Chondrocyte (in vitro differentiated cells): ENCODE data around the gene SDC4. TPM values are rescaled to one million over a fixed set of nuclear protein-coding genes. Genes with fewer than 3 reads are reported as not detected.
A peak's percentile ranks its signal among the peaks of the same experiment; 100 is the strongest.

ENCODE experiments used
- DNase-seq: peaks from one replicate; pipeline ENCODE4 v3.0.0; 2021; ENCODE audit warnings: mixed read lengths, low spot score
- H3K27ac Mint-ChIP-seq: one replicate; pipeline ENCODE4 v1.8.0; 2021; ENCODE audit warnings: mild to moderate bottlenecking, moderate library complexity, mixed read lengths; ENCODE audit not compliant: unreplicated experiment
- H3K27me3 Mint-ChIP-seq: 2 replicates; pipeline ENCODE4 v1.8.0; 2021; ENCODE audit warnings: low read depth, mixed read lengths
- H3K36me3 Mint-ChIP-seq: 2 replicates; pipeline ENCODE4 v1.8.0; 2021; ENCODE audit warnings: low read depth, mixed read lengths
- H3K4me1 Mint-ChIP-seq: 2 replicates; pipeline ENCODE4 v1.8.0; 2021; ENCODE audit warnings: low read depth, mild to moderate bottlenecking, mixed read lengths
- H3K4me3 Mint-ChIP-seq: one replicate; pipeline ENCODE4 v1.8.0; 2021; ENCODE audit warnings: mild to moderate bottlenecking, moderate library complexity, mixed read lengths; ENCODE audit not compliant: unreplicated experiment
- H3K9me3 Mint-ChIP-seq: 2 replicates; pipeline ENCODE4 v1.8.0; 2021; ENCODE audit warnings: low read depth, mixed read lengths
- CTCF ChIP-seq: fragments of 200-600 bp; sonication (generic); IDR thresholded peaks from 2 replicates; pipeline ENCODE4 v1.5.0; 2021; ENCODE audit warnings: antibody characterized with exemption, mild to moderate bottlenecking, moderate library complexity
- total RNA-seq: library from RNA; stranded (reverse); gene quantifications from 3 replicates; pipeline ENCODE4 v1.2.1, GENCODE V29; 2021

Gene SDC4
- total RNA-seq, 1 donor from 2014 or later, result 21.2 TPM

GRCh38 chr20:45297786-45298497 is 50.3 kb downstream of the SDC4 start:
- Mint-ChIP-seq H3K27me3 (no peaks in the 10 kb centered on the region), H3K9me3 (no peaks in the 10 kb centered on the region), H3K36me3 (no peaks in the 10 kb centered on the region), H3K4me3 (no peak overlapping the region), H3K4me1 (peaks cover 4% of the 10 kb centered on the region), H3K27ac (peak overlapping the region; percentile 22)
- TF ChIP-seq CTCF, result no peak
- DNase-seq, result no peak

- no peak overlapping the region for H3K27ac Mint-ChIP-seq
- TF ChIP-seq CTCF, result no peak
- H3K9me3 Mint-ChIP-seq, result no peaks in the 10 kb centered on the region
- H3K4me3 Mint-ChIP-seq, result no peak overlapping the region
- no peak for DNase-seq
- H3K36me3 Mint-ChIP-seq, result no peaks in the 10 kb centered on the region
- H3K4me1 Mint-ChIP-seq, result peaks cover 8% of the 10 kb centered on the region
- H3K27me3 Mint-ChIP-seq, result no peaks in the 10 kb centered on the region
These were observed 53.6 kb downstream of the SDC4 start for GRCh38 chr20:45294659-45295058.

GRCh38 chr20:45294003-45294368 is 54.2 kb downstream of the SDC4 start:
- peak; percentile 65 for TF ChIP-seq CTCF
- no peak for DNase-seq
- Mint-ChIP-seq H3K36me3 (no peaks in the 10 kb centered on the region), H3K4me3 (peak overlapping the region; percentile 75), H3K4me1 (peaks cover 8% of the 10 kb centered on the region), H3K27ac (no peak overlapping the region), H3K9me3 (no peaks in the 10 kb centered on the region), H3K27me3 (no peaks in the 10 kb centered on the region)

- no peaks in the 10 kb centered on the region for H3K9me3 Mint-ChIP-seq
- H3K4me1 Mint-ChIP-seq, result peaks cover 8% of the 10 kb centered on the region
- no peaks in the 10 kb centered on the region for H3K36me3 Mint-ChIP-seq
- peak overlapping the region; percentile 75 for H3K4me3 Mint-ChIP-seq
- H3K27me3 Mint-ChIP-seq, result peaks cover 5% of the 10 kb centered on the region
- no peak for DNase-seq
- TF ChIP-seq CTCF, result peak; percentile 97
- H3K27ac Mint-ChIP-seq, result no peak overlapping the region
These were observed 54.9 kb downstream of the SDC4 start for GRCh38 chr20:45293041-45294002.

- no peak for DNase-seq
- no peaks in the 10 kb centered on the region for H3K36me3 Mint-ChIP-seq
- H3K27ac Mint-ChIP-seq, result no peak overlapping the region
- no peaks in the 10 kb centered on the region for H3K9me3 Mint-ChIP-seq
- no peak for TF ChIP-seq CTCF
- no peak overlapping the region for H3K4me3 Mint-ChIP-seq
- peaks cover 7% of the 10 kb centered on the region for H3K27me3 Mint-ChIP-seq
- H3K4me1 Mint-ChIP-seq, result peaks cover 8% of the 10 kb centered on the region
These were observed 55.9 kb downstream of the SDC4 start for GRCh38 chr20:45292343-45292742.
